ENCODE data around the gene SNTN. TPM values are rescaled to one million over a fixed set of nuclear protein-coding genes. Genes with fewer than 3 reads are reported as not detected.

SNTN gene
- polyA plus RNA-seq, 1 donor (not counting 4 experiments of a cell fraction or from before 2014, with no cell fraction given), result not detected

GRCh38 chr3:63609408-63609807 lies 43.1 kb upstream of the SNTN start:
- Histone ChIP-seq H3K27ac (ENCODE audit: control insufficient read depth, insufficient read depth, low read length) (no peak overlapping the region), H3K4me1 (ENCODE audit: control insufficient read depth, extremely low read depth, insufficient read depth, low read length) (no peaks in the 10 kb centered on the region), H2AFZ (ENCODE audit: control insufficient read depth, low read length) (no peak overlapping the region), H4K20me1 (ENCODE audit: control insufficient read depth, extremely low read depth, insufficient read depth, low read length) (no peaks in the 10 kb centered on the region), H3K27me3 (ENCODE audit: control insufficient read depth, extremely low read depth, insufficient read depth, low read length) (no peaks in the 10 kb centered on the region), H3K4me2 (ENCODE audit: control insufficient read depth, extremely low read depth, insufficient read depth, low read depth, low read length) (no peak overlapping the region), H3K9me1 (ENCODE audit: control insufficient read depth, extremely low read depth, insufficient read depth, low read length) (no peaks in the 10 kb centered on the region), H3K9ac (ENCODE audit: control insufficient read depth, extremely low read depth, insufficient read depth, low read length) (no peak overlapping the region), H3K36me3 (ENCODE audit: control insufficient read depth in 2 of 2, extremely low read depth in 1 of 2, insufficient read depth in 2 of 2, low read length in 2 of 2) (no peaks in the 10 kb centered on the region), H3K4me3 (ENCODE audit: control insufficient read depth in 2 of 3, extremely low read depth in 1 of 3, insufficient read depth in 2 of 3, low read depth in 1 of 3, low read length in 3 of 3) (no peak overlapping the region), H3K79me2 (ENCODE audit: control insufficient read depth, insufficient read depth, low read length) (no peaks in the 10 kb centered on the region), H3K9me3 (ENCODE audit: control insufficient read depth, low read depth, low read length) (no peaks in the 10 kb centered on the region)
- DNase-seq (ENCODE audit: low read depth, low spot score) (no peak), FAIRE-seq (no peak)
- TF ChIP-seq CTCF (optimal IDR thresholded peaks at IDR 0.05 in 1 of 3, IDR thresholded peaks at IDR 0.05 in 1 of 3, conservative IDR thresholded peaks at IDR 0.05 in 1 of 3; ENCODE audit: extremely low read depth in 1 of 3, insufficient read depth in 2 of 3, low read length in 3 of 3) (no peak), EZH2 (IDR thresholded peaks at IDR 0.05; ENCODE audit: low read length) (no peak)
- dilution Hi-C loops (cut with MboI; ENCODE audit: extremely low pct_ligation_motif_present, low sequenced_read_pairs), result no loop called here

GRCh38 chr3:63609834-63610233 lies 42.6 kb upstream of the SNTN start:
- Histone ChIP-seq H3K4me2 (ENCODE audit: control insufficient read depth, extremely low read depth, insufficient read depth, low read depth, low read length) (no peak overlapping the region), H3K36me3 (ENCODE audit: control insufficient read depth in 2 of 2, extremely low read depth in 1 of 2, insufficient read depth in 2 of 2, low read length in 2 of 2) (no peaks in the 10 kb centered on the region), H3K4me1 (ENCODE audit: control insufficient read depth, extremely low read depth, insufficient read depth, low read length) (no peaks in the 10 kb centered on the region), H2AFZ (ENCODE audit: control insufficient read depth, low read length) (no peak overlapping the region), H3K9me3 (ENCODE audit: control insufficient read depth, low read depth, low read length) (no peaks in the 10 kb centered on the region), H3K4me3 (ENCODE audit: control insufficient read depth in 2 of 3, extremely low read depth in 1 of 3, insufficient read depth in 2 of 3, low read depth in 1 of 3, low read length in 3 of 3) (no peak overlapping the region), H3K27ac (ENCODE audit: control insufficient read depth, insufficient read depth, low read length) (no peak overlapping the region), H3K9ac (ENCODE audit: control insufficient read depth, extremely low read depth, insufficient read depth, low read length) (no peak overlapping the region), H3K79me2 (ENCODE audit: control insufficient read depth, insufficient read depth, low read length) (no peaks in the 10 kb centered on the region), H4K20me1 (ENCODE audit: control insufficient read depth, extremely low read depth, insufficient read depth, low read length) (no peaks in the 10 kb centered on the region), H3K27me3 (ENCODE audit: control insufficient read depth, extremely low read depth, insufficient read depth, low read length) (no peaks in the 10 kb centered on the region), H3K9me1 (ENCODE audit: control insufficient read depth, extremely low read depth, insufficient read depth, low read length) (no peaks in the 10 kb centered on the region)
- dilution Hi-C loops (cut with MboI; ENCODE audit: extremely low pct_ligation_motif_present, low sequenced_read_pairs), result no loop called here
- TF ChIP-seq CTCF (optimal IDR thresholded peaks at IDR 0.05 in 1 of 3, IDR thresholded peaks at IDR 0.05 in 1 of 3, conservative IDR thresholded peaks at IDR 0.05 in 1 of 3; ENCODE audit: extremely low read depth in 1 of 3, insufficient read depth in 2 of 3, low read length in 3 of 3), result no peak
- no peak for TF ChIP-seq EZH2 (IDR thresholded peaks at IDR 0.05; ENCODE audit: low read length)
- FAIRE-seq (no peak), DNase-seq (ENCODE audit: low read depth, low spot score) (no peak)

All from keratinocyte (primary cell).